Measurements from ENCODE around the gene SMAD3.
"Not testable (repeated sequence)": the region's sequence is repeated elsewhere in the genome, so short reads cannot be mapped to it uniquely, and the experiment has no call there.

Gene SMAD3

DNA sequence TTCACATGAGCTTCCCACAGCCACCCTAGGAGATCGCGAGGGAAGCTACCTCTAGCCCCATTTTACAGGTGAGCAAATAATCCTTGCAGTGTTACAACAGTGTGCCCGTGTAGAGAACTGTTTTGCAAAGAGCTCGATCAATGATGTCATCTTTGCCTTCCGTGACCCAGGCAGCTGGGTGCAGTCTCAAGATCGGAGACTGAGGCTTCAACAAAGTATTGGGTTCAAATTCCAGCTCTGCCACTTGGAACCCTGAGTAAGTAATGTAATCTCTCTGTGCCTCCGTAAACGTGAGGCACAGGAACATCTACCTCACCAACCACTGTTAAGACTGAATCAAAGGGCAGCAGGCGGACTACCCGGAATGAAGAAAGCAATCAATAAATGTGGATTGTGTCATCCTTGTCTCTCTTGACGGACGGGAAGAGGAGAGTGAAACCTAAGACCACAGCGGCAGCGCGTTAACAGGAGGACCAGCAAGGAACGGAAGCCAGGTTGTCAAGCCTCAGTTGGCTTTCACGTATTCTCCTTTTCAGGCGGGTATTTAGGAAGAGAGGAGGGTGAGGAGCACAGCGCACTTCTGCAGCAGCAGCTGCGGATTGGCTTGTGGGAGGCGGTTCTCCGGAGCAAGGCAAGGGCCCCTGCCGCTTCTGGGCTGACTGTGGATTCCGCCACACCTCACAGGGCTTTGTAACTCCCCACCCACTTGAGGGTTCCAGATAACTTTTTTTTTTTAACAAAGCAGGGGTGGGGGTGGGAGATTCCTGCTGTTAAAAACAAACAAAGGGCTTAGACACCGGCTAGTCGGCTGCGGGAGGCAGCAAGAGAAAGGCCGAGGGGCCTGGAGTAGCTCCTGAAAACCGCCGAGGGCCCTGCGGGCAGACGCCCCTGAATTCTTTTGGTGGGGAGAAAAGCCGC lies 1.5 kb upstream of the SMAD3 start:
- DNase-seq (ENCODE audit: low read depth in 3 of 3), result no peak

DNA sequence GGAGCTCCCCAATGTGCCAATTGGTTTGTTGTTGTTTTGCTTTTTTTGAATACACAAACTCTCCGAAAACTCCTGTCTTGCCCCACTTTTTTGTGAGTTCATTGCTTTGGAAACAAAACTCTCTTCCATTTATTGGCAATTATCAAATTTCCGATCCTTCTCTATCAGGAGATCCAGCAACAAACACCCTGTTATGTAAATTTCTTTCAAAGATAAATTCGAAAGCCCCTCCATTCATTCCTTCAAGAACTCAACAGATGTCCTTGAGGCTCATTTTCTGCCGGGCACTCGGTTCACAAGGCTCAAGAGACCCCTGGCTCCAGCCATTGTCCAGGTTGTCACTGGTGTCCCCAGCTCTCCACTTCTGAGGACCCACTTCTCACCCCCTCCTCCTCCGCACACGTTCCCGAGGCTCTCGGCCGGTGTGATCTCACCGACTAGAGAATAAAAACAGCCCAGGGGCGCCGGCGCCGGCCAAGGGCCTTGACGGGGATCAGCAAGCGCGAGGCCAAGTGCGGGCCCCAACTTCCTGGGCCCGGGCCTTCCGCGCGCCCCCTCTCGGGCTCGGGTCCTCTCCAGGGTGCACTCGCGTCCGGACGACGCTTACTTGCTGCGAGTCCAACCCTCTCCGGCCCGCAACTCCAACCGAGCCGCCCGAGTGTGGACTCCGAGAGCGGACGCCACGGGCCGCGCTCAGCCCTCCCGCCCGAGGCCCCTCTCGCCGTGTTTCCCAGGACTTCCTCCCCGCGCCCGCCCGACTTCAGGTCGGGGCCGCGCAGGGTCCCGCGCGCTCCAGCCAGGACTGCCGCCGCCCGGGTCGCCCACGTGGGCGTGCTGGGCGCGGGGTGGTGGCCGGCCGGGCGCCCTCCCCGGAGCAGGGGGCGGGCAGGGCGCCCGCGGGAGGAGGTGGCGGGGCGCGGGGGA lies 533 bp upstream of the SMAD3 start:
- DNase-seq (ENCODE audit: low read depth in 3 of 3), result no peak

DNA sequence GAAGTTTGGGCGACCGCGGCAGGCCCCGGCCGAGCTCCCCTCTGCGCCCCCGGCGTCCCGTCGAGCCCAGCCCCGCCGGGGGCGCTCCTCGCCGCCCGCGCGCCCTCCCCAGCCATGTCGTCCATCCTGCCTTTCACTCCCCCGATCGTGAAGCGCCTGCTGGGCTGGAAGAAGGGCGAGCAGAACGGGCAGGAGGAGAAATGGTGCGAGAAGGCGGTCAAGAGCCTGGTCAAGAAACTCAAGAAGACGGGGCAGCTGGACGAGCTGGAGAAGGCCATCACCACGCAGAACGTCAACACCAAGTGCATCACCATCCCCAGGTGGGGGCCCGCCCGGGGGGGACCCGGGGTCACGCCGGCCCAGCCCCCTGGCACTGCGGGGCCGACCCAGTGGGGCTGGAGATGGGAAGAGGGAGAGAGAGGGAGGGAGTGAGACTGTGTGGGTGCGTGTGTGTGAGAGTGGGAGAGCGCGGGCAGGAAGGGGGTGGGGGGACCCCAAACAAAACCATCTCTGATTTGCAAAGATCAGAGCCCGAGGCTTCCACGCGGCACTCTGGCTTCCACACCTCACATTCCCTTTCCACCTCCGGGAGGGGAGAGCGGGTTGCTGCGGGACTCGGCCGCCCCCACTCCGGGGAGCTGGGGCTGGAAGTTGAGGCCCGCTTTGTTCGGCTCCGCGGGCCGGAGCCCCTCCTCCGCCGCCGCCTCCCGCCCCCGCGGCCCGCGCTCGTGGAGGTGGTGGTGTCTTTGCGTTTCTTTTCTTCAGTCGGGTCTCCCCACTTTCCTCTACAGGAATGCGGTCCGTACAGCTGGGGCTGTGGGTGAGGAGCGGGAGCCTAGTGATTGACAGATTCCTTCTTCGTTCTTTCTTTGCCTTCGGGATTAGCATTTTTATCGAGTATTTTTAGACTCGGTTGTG lies 898 bp downstream of the SMAD3 start:
- no peak for DNase-seq (ENCODE audit: low read depth in 3 of 3)

DNA sequence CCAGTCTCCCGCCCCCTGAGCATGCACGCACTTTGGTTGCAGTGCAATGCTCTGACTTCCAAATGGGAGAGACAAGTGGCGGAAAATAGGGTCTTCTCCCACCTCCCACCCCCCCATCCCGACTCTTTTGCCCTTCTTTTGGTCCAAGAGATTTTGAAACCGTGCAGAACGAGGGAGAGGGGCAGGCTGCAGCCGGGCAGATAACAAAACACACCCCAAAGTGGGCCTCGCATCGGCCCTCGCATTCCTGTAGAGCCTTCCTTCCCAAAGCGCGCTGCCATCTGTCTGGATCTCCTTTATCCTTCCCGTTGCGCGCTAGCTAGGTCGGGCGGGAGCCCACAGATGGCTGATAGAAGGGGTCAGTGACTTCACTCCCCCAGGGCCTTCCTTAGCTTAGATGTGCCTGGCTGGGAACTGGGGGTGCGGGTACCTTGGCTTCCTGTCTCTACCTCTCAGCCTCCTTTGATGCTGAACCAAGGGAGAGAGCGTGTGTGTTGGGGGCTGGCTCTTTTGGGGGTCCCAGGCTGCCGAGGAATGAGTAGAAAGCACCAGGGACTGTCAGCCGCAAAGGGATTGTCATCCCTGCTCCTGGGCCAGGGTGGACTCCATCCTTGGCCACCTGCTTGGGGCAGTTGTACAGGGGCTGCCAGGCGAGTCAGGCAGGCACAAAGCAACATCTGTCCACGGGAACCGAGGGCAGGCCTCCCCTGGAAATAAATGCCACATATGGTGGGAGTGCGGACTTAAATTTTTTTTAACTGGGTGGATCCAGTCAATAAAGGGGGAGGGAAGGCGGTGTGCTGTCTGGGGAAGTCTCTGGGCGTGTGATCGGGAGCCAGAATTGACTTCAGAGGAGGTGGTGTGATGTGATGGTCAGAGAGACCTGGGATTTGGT lies 1.8 kb downstream of the SMAD3 start:
- DNase-seq (ENCODE audit: low read depth in 3 of 3), result no peak

DNA sequence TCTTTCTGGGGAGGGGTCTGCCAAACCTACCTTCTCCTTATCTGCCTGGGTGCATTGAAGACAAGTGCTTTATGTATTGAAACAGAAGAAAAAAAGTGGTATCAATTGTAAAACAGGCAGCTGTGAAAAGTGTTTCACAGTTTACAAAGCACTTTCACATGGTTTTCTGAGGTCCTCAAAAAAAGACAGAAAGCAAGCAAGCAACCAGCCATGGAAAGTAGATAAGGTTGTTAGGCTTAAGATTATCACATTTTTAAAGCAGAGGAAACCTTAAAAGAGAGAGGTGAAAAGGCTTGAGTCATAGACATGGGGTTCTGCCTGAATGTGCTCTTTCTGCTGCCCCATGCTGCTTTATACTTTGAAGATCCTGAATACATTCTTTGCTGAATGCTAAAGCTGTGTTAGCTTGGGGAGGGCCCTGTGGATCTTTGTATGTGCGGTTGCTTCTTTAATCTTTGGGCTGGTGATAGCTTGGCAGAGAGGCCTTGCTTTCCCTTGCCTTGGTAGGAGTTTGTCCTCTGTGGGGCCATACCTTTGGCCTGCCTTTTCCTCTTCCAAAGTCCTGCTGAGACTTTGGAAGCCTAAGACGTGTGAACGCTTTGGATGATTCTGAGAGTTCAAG lies 2.6 kb downstream of the SMAD3 start:
- no peak for DNase-seq (ENCODE audit: low read depth in 3 of 3)

DNA sequence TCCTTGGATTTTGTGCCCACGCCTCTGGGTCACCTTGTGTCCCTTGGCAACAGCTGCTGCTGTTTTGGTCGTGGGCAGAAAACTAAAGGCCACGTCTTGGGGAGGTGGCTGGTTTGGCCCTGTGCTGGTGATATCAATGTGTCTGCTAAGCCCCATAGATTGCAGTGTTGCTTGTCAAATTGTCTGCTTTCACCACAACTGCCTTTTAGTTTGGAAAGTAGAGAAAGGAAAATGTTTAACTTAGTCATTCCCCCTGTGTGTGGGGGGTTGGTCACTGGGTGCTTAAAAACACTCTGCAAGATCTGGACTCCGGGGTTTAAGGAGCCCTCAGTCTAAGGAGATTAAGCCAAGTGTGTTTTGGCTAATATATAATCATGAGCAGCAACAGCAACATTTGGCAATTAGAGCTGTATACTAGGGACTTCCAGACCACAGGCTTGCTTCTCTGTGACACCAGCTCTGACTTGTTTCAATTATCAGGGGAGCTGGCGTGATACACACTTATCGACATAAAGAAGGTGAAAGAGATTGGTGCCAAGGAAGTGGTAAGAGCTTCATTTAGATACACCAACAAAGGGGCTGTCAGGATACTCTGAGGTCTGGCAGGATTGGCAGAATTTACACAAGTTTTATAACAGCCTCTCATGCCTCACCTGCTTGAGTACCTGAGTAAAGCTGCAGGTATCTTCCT lies 3.5 kb downstream of the SMAD3 start:
- no peak for DNase-seq (ENCODE audit: low read depth in 3 of 3)

DNA sequence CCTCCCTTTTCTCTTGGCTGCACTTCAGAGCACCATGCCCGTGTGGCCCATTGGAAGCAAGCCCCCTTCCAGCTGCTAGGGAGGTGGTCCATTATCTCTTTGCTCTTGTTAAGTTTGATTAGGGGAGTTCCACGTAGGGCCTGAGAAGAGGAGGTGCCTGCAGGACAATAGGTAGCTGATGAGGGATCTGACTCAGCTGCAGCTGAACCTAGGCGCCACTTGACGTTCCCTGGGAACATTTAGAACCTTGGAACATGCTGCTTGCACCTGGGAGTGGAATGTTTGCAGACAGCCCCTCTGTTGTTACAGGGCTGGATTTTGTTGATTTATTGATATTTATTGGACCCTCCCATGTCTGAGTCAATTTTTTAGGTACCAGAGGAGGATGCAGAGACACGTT lies 4.7 kb downstream of the SMAD3 start:
- no peak for DNase-seq (ENCODE audit: low read depth in 3 of 3)

DNA sequence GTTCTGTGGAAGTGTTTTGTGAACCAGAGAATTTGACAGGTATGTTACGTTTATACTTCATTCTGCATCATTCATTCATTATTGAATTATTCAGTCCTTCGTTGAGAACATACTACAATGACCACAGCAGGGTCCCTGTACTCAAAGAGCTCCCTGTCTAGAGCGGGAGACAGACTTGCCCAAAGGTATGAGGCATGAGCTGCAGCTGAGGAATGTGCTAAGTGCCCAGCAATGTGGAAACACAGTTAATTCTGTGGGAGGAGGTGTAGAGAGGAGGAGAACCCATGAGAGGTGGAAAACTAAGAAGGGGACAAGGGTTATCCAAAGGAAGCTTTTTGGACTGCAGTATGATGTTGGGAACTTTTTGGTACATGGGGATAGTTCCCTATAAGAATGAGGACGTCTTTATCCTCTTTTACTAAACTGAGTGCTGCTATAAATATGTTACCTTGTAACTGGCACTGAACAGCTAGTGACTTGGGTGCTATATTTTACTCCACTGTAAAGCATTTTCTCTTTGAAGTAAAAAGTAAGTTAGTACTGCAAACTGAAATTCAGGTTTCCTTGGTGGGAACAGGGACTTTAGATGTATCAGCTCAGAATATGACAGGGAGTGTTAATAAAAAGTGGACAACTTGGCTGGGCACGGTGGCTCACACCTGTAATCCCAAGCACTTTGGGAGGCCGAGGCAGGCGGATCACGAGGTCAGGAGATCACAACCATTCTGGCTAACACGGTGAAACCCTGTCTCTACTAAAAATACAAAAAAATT lies 5.7 kb downstream of the SMAD3 start:
- DNase-seq (ENCODE audit: low read depth in 3 of 3), result no peak

DNA sequence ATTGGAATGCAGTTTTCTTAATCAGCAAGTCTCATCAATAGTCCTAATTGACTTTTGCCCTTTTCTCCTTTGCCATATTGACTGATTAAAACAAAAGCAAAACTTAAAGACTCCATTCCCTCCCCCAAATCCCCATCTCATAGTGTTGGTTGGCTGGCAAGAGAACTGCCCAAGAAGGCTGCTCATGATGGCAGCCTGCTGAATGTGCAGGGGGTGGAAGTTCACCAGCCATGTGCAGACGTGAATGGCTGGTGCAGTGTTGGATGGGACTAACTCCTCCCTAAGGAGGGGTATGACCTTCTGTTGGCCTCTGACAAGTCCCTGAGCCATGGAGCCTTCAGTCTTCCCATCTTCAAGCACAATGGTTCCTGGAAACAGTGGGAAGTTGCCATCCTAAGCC lies 7.0 kb downstream of the SMAD3 start:
- no peak for DNase-seq (ENCODE audit: low read depth in 3 of 3)

DNA sequence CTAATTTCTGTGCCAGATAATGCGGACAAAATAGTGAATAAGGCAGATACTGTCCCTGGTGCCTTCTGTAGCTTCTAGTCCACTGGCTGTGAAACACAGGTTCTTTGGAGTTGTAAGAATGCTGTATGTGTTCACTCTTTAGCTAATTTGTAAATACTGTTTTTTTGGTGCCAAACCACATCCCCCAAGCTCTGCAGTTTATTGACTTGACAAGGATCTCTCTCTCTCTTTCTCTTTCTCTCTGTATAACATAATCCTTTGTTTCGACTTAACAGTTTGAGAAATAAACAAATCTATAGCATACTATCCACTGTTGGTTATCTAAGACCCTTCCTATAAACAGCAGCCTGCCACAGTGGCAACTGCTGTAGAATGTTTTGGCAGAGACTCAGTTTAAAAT lies 7.6 kb downstream of the SMAD3 start:
- no peak for DNase-seq (ENCODE audit: low read depth in 3 of 3)

DNA sequence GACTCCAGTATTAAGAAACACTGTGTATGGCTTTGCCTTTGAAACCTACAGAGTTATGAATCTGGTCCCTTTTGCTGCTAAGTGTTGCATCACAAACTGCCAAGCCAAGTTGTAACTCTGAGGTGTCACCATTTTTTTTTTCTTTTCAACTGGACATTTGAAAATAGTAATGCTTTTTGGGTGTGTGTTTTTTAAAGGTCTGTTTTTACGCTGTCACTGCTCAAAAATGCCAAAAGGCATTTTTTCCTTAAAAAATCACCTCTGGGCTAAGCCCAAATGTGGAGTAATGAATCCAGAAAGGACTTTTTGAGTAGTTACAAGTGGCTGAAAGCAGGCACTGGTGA lies 9.5 kb downstream of the SMAD3 start:
- no peak for DNase-seq (ENCODE audit: low read depth in 3 of 3)

DNA sequence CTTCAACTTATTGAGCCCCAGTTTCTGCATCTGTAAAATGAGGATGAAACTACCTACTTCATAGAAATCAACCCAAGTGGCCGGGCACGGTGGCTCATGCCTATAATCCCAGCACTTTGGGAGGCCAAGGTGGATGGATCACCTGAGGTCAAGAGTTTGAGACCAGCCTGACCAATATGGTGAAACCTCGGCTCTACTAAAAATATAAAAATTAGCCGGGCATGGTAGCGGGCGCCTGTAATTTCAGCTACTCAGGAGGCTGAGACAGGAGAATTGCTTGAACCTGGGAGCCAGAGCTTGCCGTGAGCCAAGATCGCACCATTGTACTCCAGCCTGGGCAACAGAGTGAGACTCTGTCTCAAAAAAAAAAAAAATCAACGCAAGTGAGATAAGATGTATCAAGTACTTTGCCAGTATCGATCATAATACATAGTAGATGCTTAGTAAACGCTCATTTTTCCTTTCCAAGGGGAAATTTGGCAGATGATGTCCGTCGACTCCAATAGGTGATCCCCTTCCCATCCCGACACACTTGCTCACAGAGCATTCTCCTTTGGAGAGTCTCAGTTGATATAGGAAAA lies 10.2 kb downstream of the SMAD3 start:
- DNase-seq (ENCODE audit: low read depth in 3 of 3), result not testable (repeated sequence)

DNA sequence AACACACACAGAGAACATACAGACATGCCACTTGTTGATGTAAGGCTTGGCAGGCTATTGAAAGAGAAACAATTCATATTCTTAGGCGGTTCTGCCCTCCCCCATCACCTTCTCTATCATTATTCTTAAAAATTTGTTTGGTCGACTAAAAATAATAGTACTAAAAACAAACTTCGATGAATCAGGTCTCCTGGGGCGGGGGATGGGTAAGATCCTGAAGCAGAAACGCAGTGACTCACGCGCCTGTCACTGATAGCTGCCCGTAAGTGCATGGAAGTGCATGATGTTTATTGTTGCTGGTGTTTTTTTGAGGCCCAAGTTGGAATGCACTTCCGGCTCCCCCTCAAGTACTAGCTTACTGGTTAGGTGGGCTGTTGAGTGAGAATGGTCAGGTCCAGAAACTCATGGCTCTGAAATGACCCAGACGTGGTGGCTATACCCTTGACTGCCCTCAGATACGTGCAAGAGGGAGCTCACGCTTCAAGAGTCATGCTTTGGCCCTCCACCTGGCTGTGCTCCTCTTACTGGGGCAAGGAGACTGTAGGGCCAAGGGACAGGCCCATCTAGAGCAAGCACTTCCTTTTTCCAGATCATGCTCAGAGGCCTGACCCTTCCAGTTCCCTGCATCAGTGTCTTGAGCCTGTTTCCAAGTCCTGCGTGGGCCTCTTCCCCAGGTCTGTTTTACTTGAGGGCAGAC lies 10.9 kb downstream of the SMAD3 start:
- peak in 1 of 3 donors; percentile 62 for DNase-seq (ENCODE audit: low read depth in 3 of 3)

DNA sequence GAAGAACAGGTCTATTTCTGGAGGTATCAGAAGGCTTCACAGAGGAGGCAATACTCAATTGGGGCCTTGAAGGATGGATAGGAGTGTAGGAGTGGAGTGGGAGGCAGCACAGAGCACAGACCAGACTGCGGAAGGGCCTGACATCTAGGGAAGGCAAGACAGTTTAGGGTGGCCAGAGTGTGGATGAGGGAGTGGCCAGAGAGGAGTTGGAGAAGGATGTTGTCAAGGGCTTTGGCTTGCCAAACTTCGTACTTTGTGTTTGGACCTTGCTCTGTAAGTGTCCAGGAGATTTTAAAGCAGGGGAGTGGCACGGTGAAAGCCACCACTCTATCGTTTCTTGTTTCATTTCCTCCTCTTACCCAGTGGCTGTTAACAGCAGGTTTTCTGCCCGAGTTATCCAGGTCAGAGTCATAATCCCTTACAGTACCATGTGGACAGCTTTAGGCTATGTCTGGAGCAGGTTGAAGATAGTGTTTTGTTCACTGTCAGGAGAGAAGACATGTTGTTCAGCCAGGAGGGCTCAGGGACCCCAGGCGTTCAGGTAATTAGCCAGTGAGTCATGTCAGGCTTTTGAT lies 12.3 kb downstream of the SMAD3 start:
- DNase-seq (ENCODE audit: low read depth in 3 of 3), result no peak

DNA sequence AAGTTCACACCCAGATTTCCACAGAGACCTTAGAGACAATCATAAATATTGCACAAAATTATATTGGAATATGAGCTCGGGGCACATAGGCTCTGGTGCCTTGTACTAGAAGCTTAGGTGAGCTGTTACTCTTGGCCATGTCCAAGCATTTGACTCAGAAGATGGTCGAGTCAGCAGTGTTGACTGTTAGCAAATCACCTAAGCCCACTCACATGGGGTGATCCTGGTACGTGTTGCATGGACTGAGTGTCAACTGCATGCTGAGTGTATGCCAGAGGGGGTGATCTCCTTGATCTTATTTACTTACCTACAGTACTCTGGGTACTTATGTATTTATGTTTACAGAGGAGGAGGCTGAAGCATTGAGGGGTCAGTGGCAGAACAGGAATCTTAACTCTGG lies 14.0 kb downstream of the SMAD3 start:
- DNase-seq (ENCODE audit: low read depth in 3 of 3), result no peak

DNA sequence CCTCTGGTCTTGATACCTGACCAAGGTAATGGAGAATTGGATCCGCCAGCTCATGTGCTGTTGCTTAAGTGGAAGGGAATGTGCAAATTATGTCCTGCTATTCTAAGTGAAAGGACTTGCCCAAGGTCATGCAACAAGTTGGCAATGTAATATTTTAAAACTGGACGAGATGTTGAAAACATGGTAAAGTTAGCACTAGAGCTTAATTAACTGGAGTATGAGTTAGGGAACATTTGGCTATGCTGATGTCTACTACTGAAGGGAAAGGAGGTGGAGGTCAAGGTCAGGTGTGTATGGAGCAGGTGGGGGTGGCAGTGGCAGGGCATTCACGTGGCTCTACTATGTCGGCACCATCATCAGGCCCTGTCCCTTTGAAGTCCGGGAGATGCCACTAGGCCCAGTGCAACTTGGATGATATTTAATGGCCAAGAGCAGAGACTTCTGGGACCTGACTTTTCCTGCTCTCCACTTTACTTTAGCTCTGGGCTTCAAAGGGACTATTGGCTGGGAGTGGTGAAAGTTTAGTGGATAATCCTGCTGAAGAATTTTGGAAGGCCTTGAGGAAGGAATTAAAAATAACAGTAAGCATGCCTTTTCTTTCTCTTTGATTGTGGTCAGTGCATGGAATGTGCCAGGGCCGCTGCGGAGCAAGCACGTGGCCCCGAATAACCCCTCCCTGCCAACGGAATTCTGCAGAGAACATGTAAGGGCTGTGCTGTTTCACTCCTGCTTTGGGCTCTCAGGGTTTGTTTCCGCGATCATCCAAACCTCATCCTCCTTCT lies 14.9 kb downstream of the SMAD3 start:
- no peak for DNase-seq (ENCODE audit: low read depth in 3 of 3)
